Measurements from ENCODE around the gene RPUSD3.

RPUSD3 gene

GRCh38 chr3:9886328-9886727, 42.5 kb upstream of the RPUSD3 start:
- no peak overlapping the region for H3K4me3 ChIP-seq (ENCODE audit: low read depth, low read length)
- TF ChIP-seq, protein P1, sequence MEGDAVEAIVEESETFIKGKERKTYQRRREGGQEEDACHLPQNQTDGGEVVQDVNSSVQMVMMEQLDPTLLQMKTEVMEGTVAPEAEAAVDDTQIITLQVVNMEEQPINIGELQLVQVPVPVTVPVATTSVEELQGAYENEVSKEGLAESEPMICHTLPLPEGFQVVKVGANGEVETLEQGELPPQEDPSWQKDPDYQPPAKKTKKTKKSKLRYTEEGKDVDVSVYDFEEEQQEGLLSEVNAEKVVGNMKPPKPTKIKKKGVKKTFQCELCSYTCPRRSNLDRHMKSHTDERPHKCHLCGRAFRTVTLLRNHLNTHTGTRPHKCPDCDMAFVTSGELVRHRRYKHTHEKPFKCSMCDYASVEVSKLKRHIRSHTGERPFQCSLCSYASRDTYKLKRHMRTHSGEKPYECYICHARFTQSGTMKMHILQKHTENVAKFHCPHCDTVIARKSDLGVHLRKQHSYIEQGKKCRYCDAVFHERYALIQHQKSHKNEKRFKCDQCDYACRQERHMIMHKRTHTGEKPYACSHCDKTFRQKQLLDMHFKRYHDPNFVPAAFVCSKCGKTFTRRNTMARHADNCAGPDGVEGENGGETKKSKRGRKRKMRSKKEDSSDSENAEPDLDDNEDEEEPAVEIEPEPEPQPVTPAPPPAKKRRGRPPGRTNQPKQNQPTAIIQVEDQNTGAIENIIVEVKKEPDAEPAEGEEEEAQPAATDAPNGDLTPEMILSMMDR (IDR thresholded peaks at IDR 0.05; ENCODE audit: borderline replicate concordance, insufficient read depth, low read depth, low read length), result no peak

DNA sequence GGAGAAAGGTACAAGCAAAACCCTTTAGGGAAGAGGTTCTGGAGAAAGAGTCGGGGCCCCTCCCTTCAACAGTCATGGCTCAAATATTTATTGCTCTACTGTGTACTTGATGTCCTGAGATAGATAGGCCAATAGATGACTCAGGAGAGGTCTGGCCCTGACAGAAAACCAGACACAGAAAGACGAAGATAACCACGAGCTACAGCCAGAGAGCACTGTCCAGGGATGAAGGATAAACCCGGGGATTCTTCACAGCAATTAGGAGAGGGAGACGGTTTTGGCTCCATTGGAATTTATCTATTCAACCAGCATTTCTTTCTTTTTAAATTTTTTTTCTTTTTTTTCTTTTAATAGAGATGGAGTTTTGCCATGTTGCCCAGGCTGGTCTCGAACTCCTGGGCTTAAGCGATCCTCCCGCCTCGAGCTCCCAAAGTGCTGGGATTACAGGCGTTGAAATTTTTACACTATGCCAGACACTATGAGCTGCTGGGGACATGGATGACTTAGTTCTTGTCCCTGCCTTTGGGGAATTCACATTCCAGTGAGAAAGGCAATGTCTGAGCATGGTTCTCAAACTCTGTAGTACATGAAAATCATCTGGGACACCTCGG, 40.9 kb upstream of the RPUSD3 start:
- TF ChIP-seq, protein P1 (IDR thresholded peaks at IDR 0.05; ENCODE audit: borderline replicate concordance, insufficient read depth, low read depth, low read length), result no peak
- no peak overlapping the region for H3K4me3 ChIP-seq (ENCODE audit: low read depth, low read length)

GRCh38 chr3:9883706-9884554, 40.1 kb upstream of the RPUSD3 start:
- TF ChIP-seq, protein P1 (IDR thresholded peaks at IDR 0.05; ENCODE audit: borderline replicate concordance, insufficient read depth, low read depth, low read length), result no peak
- no peak overlapping the region for H3K4me3 ChIP-seq (ENCODE audit: low read depth, low read length)

DNA sequence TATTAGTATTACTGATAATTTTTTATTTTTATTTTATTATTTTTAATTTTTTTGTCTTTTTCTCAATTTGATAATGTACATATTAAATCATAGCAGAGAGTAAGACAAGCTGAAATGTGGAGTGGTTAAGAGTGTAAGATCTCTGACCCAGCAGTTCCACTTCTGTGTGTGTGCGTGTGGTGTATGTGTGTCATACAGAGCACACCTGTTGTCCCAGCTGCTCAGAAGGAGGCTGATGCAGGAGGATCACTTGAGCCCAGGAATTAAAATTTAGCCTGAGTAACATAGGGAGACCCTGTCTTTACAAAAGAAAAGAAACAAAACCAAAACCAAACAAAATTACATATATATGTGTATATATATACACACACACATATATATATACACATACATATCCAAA, 37.6 kb upstream of the RPUSD3 start:
- H3K4me3 ChIP-seq (ENCODE audit: low read depth, low read length), result no peak overlapping the region
- TF ChIP-seq, protein P1 (IDR thresholded peaks at IDR 0.05; ENCODE audit: borderline replicate concordance, insufficient read depth, low read depth, low read length), result no peak

GRCh38 chr3:9879830-9880549, 36.2 kb upstream of the RPUSD3 start, which contains the start of gene CIDEC:
CIDEC (minus strand) TSS chr3:9880253; CDS start chr3:9878486, 1,767 bp downstream.
- no peak within 1 kb of the TSS for H3K4me3 ChIP-seq (ENCODE audit: low read depth, low read length)
- TF ChIP-seq, protein P1 (IDR thresholded peaks at IDR 0.05; ENCODE audit: borderline replicate concordance, insufficient read depth, low read depth, low read length), result no peak

- TF ChIP-seq, protein P1 (IDR thresholded peaks at IDR 0.05; ENCODE audit: borderline replicate concordance, insufficient read depth, low read depth, low read length), result no peak
- H3K4me3 ChIP-seq (ENCODE audit: low read depth, low read length), result no peak overlapping the region
These were observed 34.9 kb upstream of the RPUSD3 start for GRCh38 chr3:9878700-9879099.
